ENCODE measurements around the gene RAP1A.

The RAP1A gene

DNA sequence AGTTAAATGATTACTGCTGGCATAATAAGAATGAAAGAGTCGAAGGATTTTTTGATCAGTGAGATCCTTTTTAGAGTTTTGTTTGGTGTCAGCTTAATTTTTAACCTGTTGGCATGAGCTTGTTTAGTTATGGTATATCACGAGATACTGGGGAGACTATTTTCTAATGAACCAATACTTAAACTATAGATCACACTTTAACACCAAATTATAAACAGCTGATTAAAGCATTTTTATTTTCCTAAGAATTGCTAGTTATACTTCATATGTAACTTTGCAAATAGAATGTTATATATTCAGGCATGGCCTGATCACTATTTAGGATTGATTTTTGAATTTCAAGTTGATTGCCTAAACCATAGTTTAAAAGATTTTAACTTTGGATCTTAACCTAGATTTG is 142.1 kb downstream of the RAP1A start:
- no peak for DNase-seq (ENCODE audit: low spot score)

DNA sequence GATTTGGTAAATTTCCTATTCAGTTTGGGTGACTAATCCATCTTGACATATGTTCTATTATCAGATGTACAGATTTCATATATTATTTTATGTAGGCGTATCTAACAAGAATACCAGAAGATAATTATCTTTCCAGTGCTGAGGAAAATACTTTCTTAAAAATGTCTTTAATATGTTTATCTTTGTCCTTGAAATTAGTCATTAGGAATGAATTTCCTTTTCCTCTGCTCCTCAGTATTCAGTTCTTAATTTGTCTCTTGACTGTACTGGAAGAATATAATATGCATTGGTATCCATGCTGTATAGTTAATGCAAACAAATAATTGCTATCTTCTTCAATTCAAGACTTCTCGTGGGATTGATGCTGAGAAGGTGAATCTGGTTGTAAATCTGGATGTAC is 142.7 kb downstream of the RAP1A start:
- DNase-seq (ENCODE audit: low spot score): no peak
